H1 (cell line): ENCODE data around the gene NANOS3. TPM values are rescaled to one million over a fixed set of nuclear protein-coding genes. Genes with fewer than 3 reads are reported as not detected.
A peak's percentile ranks its signal among the peaks of the same experiment; 100 is the strongest.

Source experiments
- CTCF ChIA-PET: fragments of 300-600 bp; sonication (Branson Sonifier 250); formaldehyde crosslinking; loops from one replicate; lab custom pipeline; 2021; ENCODE audit not compliant: partially characterized antibody; lab: Charles Lee
- POLR2A ChIA-PET: fragments of 300-600 bp; sonication (Branson Sonifier 250); formaldehyde crosslinking; loops from one replicate; lab custom pipeline; 2021; ENCODE audit warnings: inconsistent platforms; ENCODE audit not compliant: partially characterized antibody; lab: Charles Lee
- DNase-seq, 2 experiments: peaks; one replicate each; pipeline versions ENCODE4 v3.0.0 to v3.0.0-alpha.2; 2010 to 2022; ENCODE audit warnings: low spot score in 2 of 2, low read depth in 1 of 2, mixed read lengths in 1 of 2
- FAIRE-seq: peaks from 2 replicates; lab custom pipeline; 2011; peaks lifted over from hg19 to GRCh38; lab: Jason Lieb, UNC
- H2AFZ ChIP-seq: 2 replicates; pipeline ENCODE4 v1.8.1; 2012; ENCODE audit warnings: low read length, inconsistent platforms
- H2AK5ac ChIP-seq: 2 replicates; pipeline ENCODE4 v1.6.1; 2013; ENCODE audit warnings: low read depth, low read length
- H2BK120ac ChIP-seq: replicated peaks from 2 replicates; pipeline ENCODE3; 2013; ENCODE audit warnings: low read depth, low read length, inconsistent platforms
- H2BK12ac ChIP-seq: 2 replicates; pipeline ENCODE4 v1.6.1; 2013; ENCODE audit warnings: low read depth, low read length
- H2BK15ac ChIP-seq: 2 replicates; pipeline ENCODE4 v1.6.1; 2013; ENCODE audit warnings: low read length
- H2BK20ac ChIP-seq: 2 replicates; pipeline ENCODE4 v1.6.1; 2013; ENCODE audit warnings: low read length
- H2BK5ac ChIP-seq: 2 replicates; pipeline ENCODE4 v1.6.1; 2013; ENCODE audit warnings: low read depth, low read length
- H3K14ac ChIP-seq: 2 replicates; pipeline ENCODE4 v1.6.1; 2013; ENCODE audit warnings: inconsistent platforms; ENCODE audit not compliant: insufficient read length
- H3K18ac ChIP-seq: 2 replicates; pipeline ENCODE4 v1.6.1; 2013; ENCODE audit warnings: low read length; ENCODE audit errors: extremely low read depth
- H3K23ac ChIP-seq: 2 replicates; pipeline ENCODE4 v1.6.1; 2013; ENCODE audit warnings: inconsistent platforms; ENCODE audit not compliant: insufficient read length
- H3K23me2 ChIP-seq: 2 replicates; pipeline ENCODE4 v1.6.1; 2013; ENCODE audit warnings: low read depth, low read length
- H3K27ac ChIP-seq: 2 replicates; pipeline ENCODE4 v1.6.1; 2011; ENCODE audit warnings: low read depth, low read length, inconsistent platforms
- H3K27me3 ChIP-seq, 4 experiments: replicated peaks in 1 of 4; 1 replicate in 1 of 4; 2 replicates in 3 of 4; pipeline versions ENCODE4 v1.6.1 to v1.8.1; 2011 to 2013; ENCODE audit warnings: low read length in 3 of 4, mild to moderate bottlenecking in 3 of 4, inconsistent platforms in 2 of 4, mixed read lengths in 2 of 4, moderate library complexity in 1 of 4; ENCODE audit not compliant: control insufficient read depth in 3 of 4, insufficient read depth in 3 of 4; ENCODE audit errors: extremely low read depth in 1 of 4
- H3K36me3 ChIP-seq, 4 experiments: 2 replicates each; pipeline versions ENCODE4 v1.6.1 to v1.8.1; 2011 to 2013; ENCODE audit warnings: mild to moderate bottlenecking in 4 of 4, low read length in 3 of 4, moderate library complexity in 2 of 4, control low read depth in 1 of 4, inconsistent platforms in 1 of 4; ENCODE audit not compliant: insufficient read depth in 4 of 4, control insufficient read depth in 2 of 4
- H3K4ac ChIP-seq: replicated peaks from 2 replicates; pipeline ENCODE3; 2013; ENCODE audit warnings: low read length, low read depth, mixed read lengths, inconsistent platforms; ENCODE audit not compliant: insufficient read length
- H3K4me1 ChIP-seq, 4 experiments: replicated peaks in 1 of 4; 1 replicate in 1 of 4; 2 replicates in 3 of 4; pipeline versions ENCODE4 v1.6.1 to v1.8.1; 2011 to 2013; ENCODE audit warnings: low read length in 3 of 4, inconsistent platforms in 2 of 4, mixed read lengths in 1 of 4; ENCODE audit not compliant: insufficient read depth in 4 of 4, control insufficient read depth in 3 of 4
- H3K4me2 ChIP-seq, 2 experiments: 2 replicates each; pipeline versions ENCODE4 v1.6.1 to v1.8.1; 2011 to 2013; ENCODE audit warnings: low read depth in 2 of 2, low read length in 2 of 2, control low read depth in 1 of 2, inconsistent platforms in 1 of 2, mild to moderate bottlenecking in 1 of 2; ENCODE audit not compliant: insufficient read depth in 1 of 2
- H3K4me3 ChIP-seq, 4 experiments: fragments of 200-600, 300-600 bp in 1 of 4; sonication (generic), shearing (Covaris generic), sonication (Bioruptor Twin) in 1 of 4; 2 replicates each; pipeline versions ENCODE4 v1.5.1 to v1.8.1; 2011 to 2016; ENCODE audit warnings: low read length in 4 of 4, low read depth in 3 of 4, control low read depth in 2 of 4, inconsistent platforms in 2 of 4, mild to moderate bottlenecking in 2 of 4, mixed read lengths in 1 of 4, moderate library complexity in 1 of 4; ENCODE audit not compliant: insufficient read depth in 2 of 4; ENCODE audit errors: extremely low read depth in 1 of 4
- H3K56ac ChIP-seq: replicated peaks from 2 replicates; pipeline ENCODE3; 2013; ENCODE audit warnings: low read depth, mild to moderate bottlenecking, mixed read lengths, low read length, inconsistent platforms; ENCODE audit not compliant: insufficient read length
- H3K79me1 ChIP-seq: 2 replicates; pipeline ENCODE4 v1.6.1; 2013; ENCODE audit warnings: low read depth, low read length, control low read depth
- H3K79me2 ChIP-seq, 2 experiments: 2 replicates each; pipeline versions ENCODE4 v1.6.1 to v1.8.1; 2012 to 2013; ENCODE audit warnings: low read length in 2 of 2, mild to moderate bottlenecking in 2 of 2, inconsistent platforms in 1 of 2; ENCODE audit not compliant: insufficient read depth in 2 of 2, control insufficient read depth in 1 of 2
- H3K9ac ChIP-seq, 4 experiments: replicated peaks in 1 of 4; 1 replicate in 1 of 4; 2 replicates in 3 of 4; pipeline versions ENCODE4 v1.6.1 to v1.8.1; 2011 to 2013; ENCODE audit warnings: low read depth in 3 of 4, low read length in 3 of 4, control low read depth in 2 of 4, mild to moderate bottlenecking in 2 of 4, moderate library complexity in 2 of 4, inconsistent platforms in 1 of 4; ENCODE audit errors: extremely low read depth in 1 of 4
- H3K9me3 ChIP-seq, 2 experiments: 2 replicates each; pipeline versions ENCODE4 v1.6.1 to v1.8.1; 2012 to 2013; ENCODE audit warnings: mild to moderate bottlenecking in 2 of 2, moderate library complexity in 2 of 2, control low read depth in 1 of 2, inconsistent platforms in 1 of 2, low read depth in 1 of 2, low read length in 1 of 2, mixed read lengths in 1 of 2; ENCODE audit not compliant: insufficient read depth in 2 of 2
- H4K20me1 ChIP-seq, 2 experiments: replicated peaks in 1 of 2; 2 replicates each; pipeline versions ENCODE3 to v1.8.1; 2011 to 2013; ENCODE audit warnings: inconsistent platforms in 2 of 2, low read length in 2 of 2, mild to moderate bottlenecking in 1 of 2; ENCODE audit not compliant: insufficient read depth in 2 of 2, control insufficient read depth in 1 of 2
- H4K5ac ChIP-seq: 2 replicates; pipeline ENCODE4 v1.6.1; 2013; ENCODE audit warnings: low read length, low read depth, mixed read lengths, inconsistent platforms; ENCODE audit not compliant: insufficient read length
- H4K8ac ChIP-seq: 2 replicates; pipeline ENCODE4 v1.8.0; 2013; ENCODE audit warnings: mild to moderate bottlenecking, moderate library complexity, low read length, inconsistent platforms; ENCODE audit not compliant: insufficient read depth; ENCODE audit errors: extremely low read depth
- H4K91ac ChIP-seq: replicated peaks from 2 replicates; pipeline ENCODE3; 2013; ENCODE audit warnings: low read length, mixed read lengths, inconsistent platforms; ENCODE audit not compliant: insufficient read length
- CTCF ChIP-seq, 3 experiments: IDR thresholded peaks; 1 replicate in 2 of 3; 2 replicates in 1 of 3; pipeline versions ENCODE4 v1.5.1 to v1.6.1; 2011; ENCODE audit warnings: low read length in 3 of 3, mild to moderate bottlenecking in 3 of 3, inconsistent platforms in 2 of 3, low read depth in 1 of 3, moderate library complexity in 1 of 3; ENCODE audit not compliant: insufficient read depth in 1 of 3; ENCODE audit errors: control extremely low read depth in 1 of 3
- SIRT6 ChIP-seq: IDR thresholded peaks from one replicate; pipeline ENCODE4 v1.7.1; 2012; ENCODE audit warnings: low read length, inconsistent platforms
- WGBS, 2 experiments: shearing (Covaris generic) in 1 of 2; methylation state at CpG; one replicate each; pipeline versions ENCODE4 v1.1.6 to v1.1.7; 2013 to 2015; ENCODE audit warnings: low lambda C conversion rate in 2 of 2, mixed read lengths in 2 of 2, inconsistent platforms in 1 of 2, low coverage in 1 of 2, missing lambda C conversion rate in 1 of 2; ENCODE audit not compliant: insufficient replicate concordance in 2 of 2, insufficient coverage in 1 of 2, insufficient read length in 1 of 2; ENCODE audit errors: extremely low coverage in 1 of 2, missing lambda C conversion rate in 1 of 2; 5-methylcytosine and 5-hydroxymethylcytosine counted together
- polyA plus RNA-seq, 7 experiments: library from polyadenylated mRNA; depleted of rRNA in 3 of 7; stranded (reverse) in 5 of 7; unstranded in 2 of 7; fragments of >200 nt in 5 of 7; fragments of 200-250 nt in 2 of 7; gene quantifications; 1 replicate in 5 of 7; 2 replicates in 1 of 7; 4 replicates in 1 of 7; pipeline versions ENCODE4 v1.2.1 to v1.2.3, GENCODE V29; 2011 to 2013; ENCODE audit warnings: missing spikeins in 2 of 7, mixed read lengths in 2 of 7
- total RNA-seq: library from RNA; stranded (reverse); fragmentation: NEBNext Ultra II Directional; extraction: Animal tissue kit (Norgen Biotek cat#: 25700); gene quantifications from 2 replicates; pipeline ENCODE4 v1.2.1, GENCODE V29; 2021

NANOS3 gene
- total and polyA plus RNA-seq, 2 of the 8 experiments (the other 6 are each of a cell fraction or from before 2014, with no cell fraction given): 0.62 TPM; not detected in 1

DNA sequence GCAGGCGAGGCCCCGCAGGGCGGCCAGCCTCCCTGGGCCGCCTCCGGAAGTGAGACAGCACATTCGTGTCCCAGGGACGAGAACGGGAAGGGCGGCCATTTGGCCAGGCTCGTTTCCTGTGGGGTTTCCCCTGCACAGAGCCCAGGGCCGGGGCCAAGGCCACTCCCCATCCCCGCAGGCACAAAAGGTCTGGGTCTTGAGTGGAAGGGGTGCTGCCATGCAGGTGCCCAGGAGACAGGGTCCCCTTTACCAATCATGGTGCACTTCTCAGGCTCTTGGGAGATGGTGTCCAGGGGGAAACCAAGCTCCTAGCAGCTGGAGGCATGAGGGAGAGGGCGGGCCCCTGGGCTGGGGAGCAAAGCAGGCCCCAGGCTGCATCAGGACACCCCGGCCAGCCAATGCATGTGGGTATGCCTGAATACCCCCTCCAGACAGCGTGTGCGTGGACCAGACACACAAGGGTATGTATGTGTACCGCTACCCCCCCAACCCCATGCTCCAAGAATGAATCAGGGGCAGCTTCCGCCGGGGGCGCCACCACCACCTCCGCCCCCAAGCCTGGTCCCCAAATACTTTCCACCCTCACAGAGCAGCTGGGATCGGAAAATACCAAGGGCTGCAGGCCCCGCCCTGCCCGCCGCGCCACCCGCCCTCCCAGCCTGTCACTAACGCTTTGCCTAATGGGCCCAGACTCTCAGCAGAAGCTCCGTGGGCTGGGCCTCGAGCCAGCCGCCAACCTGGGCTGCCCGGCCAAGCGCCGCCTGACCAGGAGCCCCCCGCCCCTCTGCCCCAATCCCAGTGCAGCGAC is 37.6 kb upstream of the NANOS3 start:
- H2BK15ac ChIP-seq: no peak overlapping the region
- ChIA-PET CTCF (interaction anchor here (0.6 to 2.4 kb wide), 8 partner anchors 10 to 480 kb away, joined by 3 to 13 read pairs (median 4); no protein-coding TSS in a partner anchor), POLR2A (interaction anchor here (0.6 to 1.9 kb wide), 6 partner anchors 9 to 673 kb away, joined by 3 to 8 read pairs (median 6); no protein-coding TSS in a partner anchor)
- FAIRE-seq: no peak
- peak in 1 of 2 experiments; percentile 69 for DNase-seq
- H3K27ac ChIP-seq: peak overlapping the region; percentile 40; the same call in 1 of the 2 replicates
- peaks cover 1 to 9% of the 10 kb centered on the region in 2 experiments for H4K20me1 ChIP-seq
- peaks cover 0 to 3% of the 10 kb centered on the region in 2 experiments; a peak in 2 of 4 replicates for H3K79me2 ChIP-seq
- H3K23ac ChIP-seq: no peak overlapping the region
- no peak overlapping the region for H3K56ac ChIP-seq
- H2BK5ac ChIP-seq: no peak overlapping the region; the same call in 1 of the 2 replicates
- peaks cover 6% of the 10 kb centered on the region; the same call in 1 of the 2 replicates for H3K23me2 ChIP-seq
- H3K4me3 ChIP-seq: no peak overlapping the region
- H3K4me2 ChIP-seq: no peak overlapping the region
- H3K4me1 ChIP-seq: peaks cover 0 to 34% (median 25%) of the 10 kb centered on the region in 4 experiments; a peak in 6 of 7 replicates
- H4K8ac ChIP-seq: peak overlapping the region; percentile 88
- 80% methylated on average over 18 of the region's 36 CpGs; no CpG with 5 or more reads in 1 of the 2 experiments for WGBS, 2 experiments
- H4K91ac ChIP-seq: peak overlapping the region; percentile 2
- peak overlapping the region; percentile 53 for H3K4ac ChIP-seq
- H3K79me1 ChIP-seq: no peaks in the 10 kb centered on the region
- H3K9me3 ChIP-seq: no peaks in the 10 kb centered on the region
- H2AFZ ChIP-seq: no peak overlapping the region
- H2BK12ac ChIP-seq: peak overlapping the region; percentile 75; the same call in 1 of the 2 replicates
- no peak overlapping the region for H3K14ac ChIP-seq
- peak overlapping the region; percentile 48 for H3K18ac ChIP-seq
- H3K27me3 ChIP-seq: no peaks in the 10 kb centered on the region
- no peak overlapping the region for H3K9ac ChIP-seq
- H3K36me3 ChIP-seq: no peaks in the 10 kb centered on the region
- no peak overlapping the region for H2AK5ac ChIP-seq
- H4K5ac ChIP-seq: peak overlapping the region; percentile 27
- TF ChIP-seq SIRT6: no peak
- TF ChIP-seq CTCF (IDR thresholded peaks at IDR 0.05; ENCODE audit: control extremely low read depth in 1 of 3, insufficient read depth in 1 of 3, low read depth in 1 of 3, low read length in 3 of 3): peak in 2 of 3 experiments; percentile 5 to 11; a peak in 1 of 4 replicates
- no peak overlapping the region for H2BK120ac ChIP-seq
- no peak overlapping the region for H2BK20ac ChIP-seq
